IgD-negative memory B cell (primary cell): ENCODE data around the gene NR2C2. TPM values are rescaled to one million over a fixed set of nuclear protein-coding genes. Genes with fewer than 3 reads are reported as not detected.

Experiments used
- H3K27ac Mint-ChIP-seq, 3 donors: one replicate each; pipeline ENCODE4 v1.8.0; 2020 to 2022; ENCODE audit warnings: mild to moderate bottlenecking in 3 of 3, mixed read lengths in 3 of 3, moderate library complexity in 1 of 3
- H3K27me3 Mint-ChIP-seq: one replicate; pipeline ENCODE4 v1.8.0; 2021; ENCODE audit warnings: mixed read lengths
- H3K36me3 Mint-ChIP-seq: one replicate; pipeline ENCODE4 v1.8.0; 2020; ENCODE audit warnings: mild to moderate bottlenecking, mixed read lengths
- H3K4me1 Mint-ChIP-seq, 3 donors: one replicate each; pipeline ENCODE4 v1.8.0; 2020 to 2022; ENCODE audit warnings: mixed read lengths in 3 of 3, mild to moderate bottlenecking in 1 of 3
- H3K4me3 Mint-ChIP-seq, 4 donors: one replicate each; pipeline ENCODE4 v1.8.0; 2020 to 2022; ENCODE audit warnings: mild to moderate bottlenecking in 4 of 4, mixed read lengths in 4 of 4, moderate library complexity in 3 of 4
- H3K9me3 Mint-ChIP-seq, 3 donors: one replicate each; pipeline ENCODE4 v1.8.0; 2020 to 2021; ENCODE audit warnings: mixed read lengths in 3 of 3, mild to moderate bottlenecking in 1 of 3
- polyA plus RNA-seq: library from polyadenylated mRNA; unstranded; fragments of 300-500 nt; fragmentation: Illumina TruSeq; gene quantifications from one replicate; pipeline ENCODE4 v1.2.3, GENCODE V29; 2021

The NR2C2 gene
- polyA plus RNA-seq, 1 donor from 2014 or later, result 11.5 TPM

DNA sequence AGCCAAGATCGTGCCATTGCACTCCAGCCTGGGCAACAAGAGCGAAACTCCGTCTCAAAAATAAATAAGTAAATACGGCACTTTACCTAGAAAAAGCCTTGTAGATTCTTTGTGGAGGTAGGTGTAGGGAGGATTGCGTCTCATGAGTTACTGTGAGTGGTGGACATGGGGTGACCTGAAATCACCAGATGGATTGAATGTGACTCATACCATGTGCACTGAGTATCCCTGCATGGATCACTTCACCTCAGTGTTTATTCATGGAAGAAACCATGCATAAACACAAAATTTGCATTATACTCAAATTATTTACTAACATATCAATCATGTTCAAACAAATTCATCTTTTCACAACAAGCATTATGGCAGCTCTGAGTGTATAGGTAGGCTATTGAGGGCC lies 61.8 kb downstream of the NR2C2 start:
- peaks cover 5% of the 10 kb centered on the region for H3K36me3 Mint-ChIP-seq
- H3K4me3 Mint-ChIP-seq, result no peak overlapping the region
- no peak overlapping the region for H3K27ac Mint-ChIP-seq
- H3K27me3 Mint-ChIP-seq, result no peaks in the 10 kb centered on the region
- peaks cover 0 to 3% (median 0%) of the 10 kb centered on the region in 3 donors for H3K9me3 Mint-ChIP-seq
- H3K4me1 Mint-ChIP-seq, result peaks cover 0 to 4% (median 0%) of the 10 kb centered on the region in 3 donors

GRCh38 chr3:15010664-15011063 lies 63.3 kb downstream of the NR2C2 start:
- no peaks in the 10 kb centered on the region for H3K9me3 Mint-ChIP-seq
- H3K4me3 Mint-ChIP-seq, result no peak overlapping the region
- H3K27ac Mint-ChIP-seq, result no peak overlapping the region
- no peaks in the 10 kb centered on the region for H3K27me3 Mint-ChIP-seq
- H3K4me1 Mint-ChIP-seq, result peaks cover 0 to 4% (median 0%) of the 10 kb centered on the region in 3 donors
- peaks cover 9% of the 10 kb centered on the region for H3K36me3 Mint-ChIP-seq

DNA sequence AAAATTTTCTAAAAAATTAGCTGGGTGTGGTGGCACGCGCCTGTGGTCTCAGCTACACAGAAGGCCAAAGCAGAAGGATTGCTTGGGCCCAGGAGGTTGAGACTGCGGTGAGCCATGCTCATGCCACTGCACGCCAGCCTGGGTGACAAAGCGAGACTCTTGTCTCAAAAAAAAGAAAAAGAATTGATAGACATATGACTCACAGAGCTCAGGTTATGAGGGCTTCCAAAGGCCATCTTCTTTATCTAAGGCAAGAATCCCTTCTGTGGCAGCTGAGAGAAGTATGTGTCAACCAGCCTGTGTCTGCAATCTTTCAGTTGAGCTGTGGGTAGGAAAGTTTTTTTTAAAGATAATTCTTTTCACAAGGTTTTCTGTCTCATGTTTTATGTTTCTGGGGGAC lies 63.8 kb downstream of the NR2C2 start:
- H3K27ac Mint-ChIP-seq, result no peak overlapping the region
- H3K4me1 Mint-ChIP-seq, result peaks cover 0 to 4% (median 0%) of the 10 kb centered on the region in 3 donors
- H3K36me3 Mint-ChIP-seq, result peaks cover 9% of the 10 kb centered on the region
- no peaks in the 10 kb centered on the region for H3K9me3 Mint-ChIP-seq
- H3K4me3 Mint-ChIP-seq, result no peak overlapping the region
- H3K27me3 Mint-ChIP-seq, result no peaks in the 10 kb centered on the region

DNA sequence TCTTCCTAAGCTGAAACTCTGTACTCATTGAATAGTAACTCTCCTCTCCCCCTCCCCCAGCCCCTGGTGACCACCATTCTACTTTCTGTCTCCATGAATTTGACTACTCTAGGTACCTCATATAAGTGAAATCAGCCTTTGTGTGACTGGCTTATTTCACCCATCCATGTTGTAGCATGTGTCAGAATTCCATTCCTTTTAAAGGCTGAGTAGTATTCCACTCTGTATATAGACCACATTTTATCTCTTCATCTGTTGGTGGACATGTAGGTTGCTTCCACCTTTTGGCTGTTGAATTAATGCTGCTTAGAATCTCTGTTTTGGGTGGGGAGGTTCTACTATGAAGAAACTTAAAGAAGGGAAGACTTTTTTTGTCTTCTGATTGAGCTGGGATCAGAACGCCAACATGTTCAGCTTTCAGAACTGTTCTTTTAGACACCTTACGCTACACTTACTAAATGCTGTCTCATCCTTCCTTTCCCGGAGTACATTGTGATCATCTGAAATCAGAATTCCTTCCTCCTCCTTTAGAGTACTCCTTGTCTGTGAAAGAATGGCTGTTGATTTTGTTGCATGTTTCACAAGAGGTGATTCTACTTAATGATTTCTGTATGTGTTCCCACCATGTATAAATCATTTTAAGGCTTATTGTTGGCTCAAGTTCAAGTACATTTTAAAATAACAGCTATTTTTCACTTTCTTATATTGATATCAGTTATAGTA lies 67.4 kb downstream of the NR2C2 start:
- no peak overlapping the region for H3K27ac Mint-ChIP-seq
- H3K4me1 Mint-ChIP-seq, result peaks cover 0 to 2% (median 0%) of the 10 kb centered on the region in 3 donors
- H3K4me3 Mint-ChIP-seq, result no peak overlapping the region
- no peaks in the 10 kb centered on the region for H3K9me3 Mint-ChIP-seq
- H3K27me3 Mint-ChIP-seq, result no peaks in the 10 kb centered on the region
- peaks cover 9% of the 10 kb centered on the region for H3K36me3 Mint-ChIP-seq

- Mint-ChIP-seq H3K9me3 (no peaks in the 10 kb centered on the region), H3K4me1 (peaks cover 0 to 2% (median 0%) of the 10 kb centered on the region in 3 donors), H3K27me3 (no peaks in the 10 kb centered on the region), H3K36me3 (peaks cover 9% of the 10 kb centered on the region), H3K27ac (no peak overlapping the region), H3K4me3 (no peak overlapping the region)
Measured at GRCh38 chr3:15015456-15015855, 68.1 kb downstream of the NR2C2 start.

DNA sequence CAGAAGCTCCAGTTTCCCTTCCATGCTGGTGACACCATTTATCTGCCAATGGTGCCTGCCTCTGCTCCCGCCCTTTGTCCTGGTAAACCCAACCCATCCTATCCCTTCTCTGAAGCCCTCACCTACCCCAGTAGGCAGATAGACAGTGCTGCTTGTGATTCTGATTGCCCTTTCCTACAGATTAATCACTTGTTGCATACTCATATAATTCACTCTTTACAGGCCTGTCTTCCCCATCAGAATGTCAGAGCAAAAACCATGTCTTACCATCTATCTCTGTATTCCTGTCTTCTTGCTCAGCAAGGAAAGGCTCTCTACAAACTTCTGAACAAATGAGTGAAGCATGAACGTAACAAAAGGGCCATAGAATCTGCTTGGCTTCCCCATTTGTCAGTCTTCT lies 69.8 kb downstream of the NR2C2 start:
- Mint-ChIP-seq H3K4me1 (peaks cover 0 to 2% (median 0%) of the 10 kb centered on the region in 3 donors), H3K9me3 (no peaks in the 10 kb centered on the region), H3K27ac (peak overlapping the region in 1 of 3 donors; percentile 3), H3K27me3 (no peaks in the 10 kb centered on the region), H3K4me3 (no peak overlapping the region), H3K36me3 (peaks cover 9% of the 10 kb centered on the region)

GRCh38 chr3:15023249-15023648 lies 75.9 kb downstream of the NR2C2 start:
- Mint-ChIP-seq H3K4me3 (no peak overlapping the region), H3K9me3 (no peaks in the 10 kb centered on the region), H3K4me1 (no peaks in the 10 kb centered on the region), H3K27ac (no peak overlapping the region), H3K27me3 (no peaks in the 10 kb centered on the region), H3K36me3 (peaks cover 4% of the 10 kb centered on the region)

GRCh38 chr3:15023719-15024118 lies 76.3 kb downstream of the NR2C2 start:
- no peak overlapping the region for H3K27ac Mint-ChIP-seq
- no peaks in the 10 kb centered on the region for H3K4me1 Mint-ChIP-seq
- H3K36me3 Mint-ChIP-seq, result peaks cover 4% of the 10 kb centered on the region
- no peak overlapping the region for H3K4me3 Mint-ChIP-seq
- H3K27me3 Mint-ChIP-seq, result no peaks in the 10 kb centered on the region
- no peaks in the 10 kb centered on the region for H3K9me3 Mint-ChIP-seq

DNA sequence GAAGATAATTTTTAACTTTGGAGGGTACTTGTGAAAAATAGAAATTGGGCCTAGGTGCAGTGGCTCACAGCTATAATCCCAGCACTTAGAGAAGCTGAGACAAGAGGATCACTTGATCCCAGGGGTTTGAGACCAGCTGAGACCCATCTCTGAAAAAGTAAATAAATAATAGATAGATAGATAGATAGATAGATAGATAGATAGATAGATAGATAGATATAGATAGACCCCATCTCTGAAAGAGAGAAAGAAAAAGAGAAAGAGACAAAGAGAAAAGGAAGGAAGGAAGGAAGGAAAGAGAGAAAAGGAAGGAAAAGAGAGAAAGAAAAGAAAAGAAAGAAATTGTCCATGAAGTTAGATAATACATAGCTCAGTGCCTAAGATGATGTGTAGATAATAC lies 82.2 kb downstream of the NR2C2 start:
- Mint-ChIP-seq H3K27ac (peak overlapping the region in 1 of 3 donors; percentile 9), H3K36me3 (peaks cover 7% of the 10 kb centered on the region), H3K9me3 (no peaks in the 10 kb centered on the region), H3K27me3 (no peaks in the 10 kb centered on the region), H3K4me3 (no peak overlapping the region), H3K4me1 (no peaks in the 10 kb centered on the region)

DNA sequence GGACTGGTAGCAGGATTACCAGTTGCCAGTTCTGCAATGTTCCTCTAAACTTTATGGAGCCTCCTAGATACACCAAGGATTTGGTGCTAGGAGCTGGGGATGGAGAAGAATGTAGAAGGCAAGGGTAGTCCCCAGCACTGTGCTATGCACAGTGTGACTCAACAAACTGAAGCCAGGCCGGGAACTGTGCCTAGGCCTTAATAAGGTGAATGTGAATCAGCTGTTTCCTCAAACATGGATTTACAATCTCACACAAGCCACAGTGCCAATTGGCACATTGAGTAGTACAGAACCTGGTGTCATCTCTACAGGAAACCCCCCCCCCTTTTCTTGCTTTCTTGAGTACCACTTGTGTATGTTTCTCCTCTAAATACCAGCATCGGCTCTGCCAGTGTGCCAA lies 85.3 kb downstream of the NR2C2 start:
- H3K4me3 Mint-ChIP-seq, result no peak overlapping the region
- H3K27me3 Mint-ChIP-seq, result no peaks in the 10 kb centered on the region
- H3K9me3 Mint-ChIP-seq, result no peaks in the 10 kb centered on the region
- peaks cover 4% of the 10 kb centered on the region for H3K36me3 Mint-ChIP-seq
- no peaks in the 10 kb centered on the region for H3K4me1 Mint-ChIP-seq
- no peak overlapping the region for H3K27ac Mint-ChIP-seq

- peaks cover 4% of the 10 kb centered on the region for H3K36me3 Mint-ChIP-seq
- H3K9me3 Mint-ChIP-seq, result no peaks in the 10 kb centered on the region
- no peaks in the 10 kb centered on the region for H3K27me3 Mint-ChIP-seq
- H3K27ac Mint-ChIP-seq, result no peak overlapping the region
- no peaks in the 10 kb centered on the region for H3K4me1 Mint-ChIP-seq
- no peak overlapping the region for H3K4me3 Mint-ChIP-seq
Measured at GRCh38 chr3:15033103-15033502, 85.7 kb downstream of the NR2C2 start.

GRCh38 chr3:15038306-15038705 lies 90.9 kb downstream of the NR2C2 start:
- Mint-ChIP-seq H3K4me1 (peaks cover 0 to 5% (median 2%) of the 10 kb centered on the region in 3 donors), H3K9me3 (no peaks in the 10 kb centered on the region), H3K36me3 (no peaks in the 10 kb centered on the region), H3K27ac (no peak overlapping the region), H3K4me3 (no peak overlapping the region), H3K27me3 (no peaks in the 10 kb centered on the region)

GRCh38 chr3:15040844-15041243 lies 93.5 kb downstream of the NR2C2 start:
- Mint-ChIP-seq H3K27me3 (no peaks in the 10 kb centered on the region), H3K4me1 (peaks cover 0 to 8% (median 5%) of the 10 kb centered on the region in 3 donors), H3K27ac (no peak overlapping the region), H3K4me3 (no peak overlapping the region), H3K9me3 (no peaks in the 10 kb centered on the region), H3K36me3 (no peaks in the 10 kb centered on the region)

- Mint-ChIP-seq H3K36me3 (no peaks in the 10 kb centered on the region), H3K4me3 (no peak overlapping the region), H3K27ac (no peak overlapping the region), H3K9me3 (no peaks in the 10 kb centered on the region), H3K27me3 (no peaks in the 10 kb centered on the region), H3K4me1 (peaks cover 0 to 8% (median 5%) of the 10 kb centered on the region in 3 donors)
Measured at GRCh38 chr3:15041950-15042349, 94.6 kb downstream of the NR2C2 start.

DNA sequence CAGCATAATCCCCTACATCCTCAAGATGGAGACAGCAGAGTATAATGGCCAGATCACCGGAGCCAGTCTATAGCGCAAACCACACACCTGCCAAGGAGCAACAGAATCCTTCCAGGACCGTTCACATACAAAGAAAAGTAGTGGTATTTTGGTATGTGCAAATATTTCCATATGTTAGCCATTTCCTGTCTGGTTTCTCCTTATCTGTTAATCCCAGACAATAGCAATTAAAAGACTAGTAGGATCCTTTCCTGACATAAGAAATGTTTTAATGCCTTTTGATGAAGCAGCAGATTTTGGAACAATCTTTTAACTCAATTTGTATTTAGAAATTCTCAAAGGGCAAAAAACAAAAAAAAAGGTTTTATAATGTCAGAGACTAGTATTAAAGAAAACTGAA lies 95.6 kb downstream of the NR2C2 start:
- H3K4me1 Mint-ChIP-seq, result peaks cover 0 to 8% (median 5%) of the 10 kb centered on the region in 3 donors
- H3K4me3 Mint-ChIP-seq, result no peak overlapping the region
- no peaks in the 10 kb centered on the region for H3K27me3 Mint-ChIP-seq
- H3K27ac Mint-ChIP-seq, result no peak overlapping the region
- H3K9me3 Mint-ChIP-seq, result no peaks in the 10 kb centered on the region
- H3K36me3 Mint-ChIP-seq, result no peaks in the 10 kb centered on the region

DNA sequence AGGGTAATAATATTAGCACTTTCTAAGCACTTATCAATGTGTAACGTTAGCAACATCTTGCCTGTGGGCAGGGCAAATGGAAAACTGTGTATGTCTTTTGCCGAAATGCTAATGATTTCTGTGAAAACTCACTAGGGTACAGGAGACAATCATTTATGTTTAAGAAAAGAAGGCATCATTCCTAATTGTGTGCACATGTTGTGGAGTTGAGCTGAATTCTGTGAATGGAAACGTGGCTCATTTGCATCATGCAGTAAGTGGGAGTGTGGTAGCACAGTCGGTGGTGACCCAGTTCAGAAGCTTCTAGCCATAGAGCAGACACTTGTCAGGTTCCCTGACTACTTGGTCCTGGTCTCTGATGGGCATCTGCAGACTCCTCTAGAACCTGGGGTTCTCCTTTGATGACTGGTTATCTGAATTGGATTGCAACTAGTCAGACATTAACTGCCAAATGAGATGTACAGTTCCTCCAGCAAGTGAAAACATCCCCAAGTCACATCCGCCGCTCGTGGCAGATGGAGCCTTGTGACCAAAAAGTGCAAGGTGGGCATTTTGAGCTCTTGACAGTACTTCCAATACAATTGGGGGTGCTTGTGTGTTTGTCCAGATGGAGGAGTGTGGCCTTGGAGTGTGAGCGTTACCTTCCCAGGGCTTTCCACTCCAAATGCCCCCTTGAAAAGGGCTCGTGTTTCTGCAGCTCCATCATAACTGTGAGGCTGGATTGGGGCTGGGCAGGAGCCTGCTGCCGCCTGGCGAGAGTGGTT lies 96.2 kb downstream of the NR2C2 start:
- no peaks in the 10 kb centered on the region for H3K9me3 Mint-ChIP-seq
- H3K4me1 Mint-ChIP-seq, result peaks cover 0 to 8% (median 5%) of the 10 kb centered on the region in 3 donors
- no peaks in the 10 kb centered on the region for H3K36me3 Mint-ChIP-seq
- H3K27ac Mint-ChIP-seq, result peak overlapping the region in 1 of 3 donors; percentile 34
- H3K27me3 Mint-ChIP-seq, result no peaks in the 10 kb centered on the region
- H3K4me3 Mint-ChIP-seq, result no peak overlapping the region
